GM18505 (cell line): ENCODE measurements around the gene TRAPPC2L.
"Not testable (repeated sequence)": the region's sequence is repeated elsewhere in the genome, so short reads cannot be mapped to it uniquely, and the experiment has no call there.

Source experiments
- ATAC-seq: cut with Tn5 transposase; IDR thresholded peaks from one replicate; pipeline ENCODE4 v1.9.1; 2021; ENCODE audit not compliant: unreplicated experiment
- POLR2A ChIP-seq: IDR thresholded peaks from 4 replicates; pipeline ENCODE4 v1.6.1; 2011; ENCODE audit warnings: borderline replicate concordance; ENCODE audit not compliant: insufficient read depth, insufficient read length; ENCODE audit errors: extremely low read depth

TRAPPC2L gene

DNA sequence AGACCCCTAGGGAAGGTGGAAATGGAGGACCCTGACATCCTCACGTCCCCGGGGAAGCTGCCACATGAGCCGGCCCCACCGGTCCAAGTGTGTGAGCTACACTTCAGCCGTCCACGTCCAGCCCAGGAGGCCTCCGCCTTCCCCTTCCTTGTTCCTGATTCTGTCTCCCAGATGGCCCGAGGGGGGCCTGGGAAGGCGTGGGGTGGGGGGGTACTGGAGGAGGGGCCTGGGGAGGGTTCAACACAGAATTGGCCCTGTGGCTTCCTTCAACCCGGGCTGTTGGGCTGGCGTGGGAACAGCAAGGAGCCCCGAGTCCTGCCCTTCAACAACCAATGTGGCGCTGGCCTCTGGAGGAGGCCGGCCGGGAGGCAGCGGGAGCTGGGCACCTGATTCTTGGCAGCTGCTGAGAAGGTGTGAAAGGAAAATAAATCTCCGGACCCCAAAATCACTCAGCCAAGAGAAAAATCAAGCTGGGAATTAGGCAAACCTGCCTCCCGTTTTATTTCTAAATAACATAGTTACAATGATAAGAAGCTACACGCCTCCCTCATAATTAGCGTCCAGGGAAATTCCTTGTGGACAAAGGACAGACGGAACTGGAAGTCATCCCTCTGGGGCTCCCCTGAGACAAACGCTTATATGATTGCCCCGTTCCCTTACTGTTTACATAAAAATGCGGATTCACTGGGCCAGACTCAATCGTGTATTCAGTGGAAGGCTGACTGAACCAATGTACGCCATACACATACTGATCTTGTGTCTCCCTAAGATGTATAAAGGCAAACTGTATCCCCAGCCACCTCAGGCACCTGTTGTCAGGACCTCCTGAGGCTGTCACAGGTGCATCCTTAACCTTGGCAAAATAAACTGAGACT lies 43.4 kb upstream of the TRAPPC2L start:
- ATAC-seq = no peak
- no peak for TF ChIP-seq POLR2A

DNA sequence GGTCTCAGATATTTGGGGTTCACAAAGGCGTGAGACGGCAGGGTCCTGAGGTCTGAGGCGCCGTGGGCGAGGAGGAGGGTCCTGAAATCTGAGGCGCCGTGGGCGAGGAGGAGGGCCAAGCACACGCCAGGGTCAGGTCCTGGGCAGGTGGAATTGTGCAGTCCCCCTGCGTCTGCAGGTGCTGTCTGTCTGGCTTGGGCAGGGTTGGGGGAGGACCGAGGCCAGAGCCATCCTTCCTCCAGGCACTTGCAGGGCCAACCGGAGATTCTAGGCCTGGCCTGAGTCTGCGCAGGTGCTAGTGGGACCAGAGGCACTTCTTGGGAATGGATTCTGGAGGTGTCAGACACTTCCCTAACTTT lies 42.8 kb upstream of the TRAPPC2L start:
- TF ChIP-seq POLR2A = no peak
- ATAC-seq = no peak

- no peak for ATAC-seq
- no peak for TF ChIP-seq POLR2A
Observed at GRCh38 chr16:88815227-88815626, 41.7 kb upstream of the TRAPPC2L start.

GRCh38 chr16:88815901-88816589 lies 40.9 kb upstream of the TRAPPC2L start:
- no peak for ATAC-seq
- no peak for TF ChIP-seq POLR2A

- no peak for ATAC-seq
- TF ChIP-seq POLR2A = no peak
Observed at GRCh38 chr16:88816736-88817535, 40.0 kb upstream of the TRAPPC2L start.

- no peak for TF ChIP-seq POLR2A
- ATAC-seq = no peak
Observed at GRCh38 chr16:88817785-88818574, 38.9 kb upstream of the TRAPPC2L start.

- no peak for ATAC-seq
Observed at GRCh38 chr16:88818575-88818874, 38.4 kb upstream of the TRAPPC2L start.

GRCh38 chr16:88819126-88819525 lies 37.8 kb upstream of the TRAPPC2L start:
- no peak for ATAC-seq
- no peak for TF ChIP-seq POLR2A

More at GRCh38 chr16:88818575-88818874, 38.4 kb upstream of the TRAPPC2L start:
- no peak for TF ChIP-seq POLR2A

GRCh38 chr16:88820385-88821025 lies 36.4 kb upstream of the TRAPPC2L start:
- no peak for TF ChIP-seq POLR2A
- ATAC-seq = no peak

- TF ChIP-seq POLR2A = no peak
- ATAC-seq = no peak
Observed at GRCh38 chr16:88821168-88821850, 35.6 kb upstream of the TRAPPC2L start.

- TF ChIP-seq POLR2A = no peak
- ATAC-seq = no peak
Observed at GRCh38 chr16:88822281-88823040, 34.5 kb upstream of the TRAPPC2L start.

- not testable (repeated sequence) for ATAC-seq
Observed at GRCh38 chr16:88823646-88824045, 33.3 kb upstream of the TRAPPC2L start.
